Measurements from ENCODE around the gene CCDC50.

DNA sequence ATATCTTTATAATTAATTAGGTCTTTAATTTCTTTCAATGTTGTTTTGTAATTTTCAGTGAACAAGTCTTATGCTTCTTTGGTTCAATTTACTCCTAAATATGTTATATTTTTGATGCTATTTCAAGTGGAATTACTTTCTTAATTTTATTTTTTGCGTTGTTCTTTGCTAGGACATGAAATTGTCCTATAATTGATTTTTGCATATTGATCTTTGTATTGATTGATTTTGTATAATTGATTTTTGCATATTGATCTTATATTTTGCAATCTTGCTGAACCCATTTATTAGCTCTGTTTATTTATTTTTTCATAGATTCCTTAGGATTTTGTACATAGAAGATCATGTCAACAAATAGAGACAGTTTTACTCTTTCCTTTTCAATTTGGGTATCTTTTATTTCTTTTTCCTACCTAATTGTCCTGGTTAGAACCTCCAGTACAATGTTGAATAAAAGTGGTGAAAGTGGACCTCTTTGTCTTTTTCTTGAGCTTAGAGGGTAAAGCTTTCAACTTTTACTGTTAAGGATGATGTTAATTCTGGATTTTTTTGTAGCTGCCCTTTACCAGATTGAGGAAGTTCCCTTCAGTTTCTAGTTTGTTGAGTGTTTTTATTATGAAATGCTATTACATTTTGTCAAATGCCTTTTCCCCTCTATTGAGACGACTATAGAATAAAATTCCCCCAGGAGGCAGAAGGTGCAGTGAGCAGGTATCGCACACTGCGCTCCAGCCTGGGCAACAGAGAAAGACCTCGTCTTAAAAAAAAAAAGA is 36.8 kb upstream of the CCDC50 start:
- no peak for TF ChIP-seq POLR2A (IDR thresholded peaks at IDR 0.05; ENCODE audit: low read length)
- TF ChIP-seq GATA1 (IDR thresholded peaks at IDR 0.05; ENCODE audit: low read depth, low read length), result no peak
